GM21360 (cell line): ENCODE measurements around the gene PPP1R14C.

Experiments
- ATAC-seq: cut with Tn5 transposase; IDR thresholded peaks from one replicate; pipeline ENCODE4 v1.9.1; 2021; ENCODE audit warnings: mild to moderate bottlenecking, moderate library complexity; ENCODE audit not compliant: unreplicated experiment

The PPP1R14C gene

DNA sequence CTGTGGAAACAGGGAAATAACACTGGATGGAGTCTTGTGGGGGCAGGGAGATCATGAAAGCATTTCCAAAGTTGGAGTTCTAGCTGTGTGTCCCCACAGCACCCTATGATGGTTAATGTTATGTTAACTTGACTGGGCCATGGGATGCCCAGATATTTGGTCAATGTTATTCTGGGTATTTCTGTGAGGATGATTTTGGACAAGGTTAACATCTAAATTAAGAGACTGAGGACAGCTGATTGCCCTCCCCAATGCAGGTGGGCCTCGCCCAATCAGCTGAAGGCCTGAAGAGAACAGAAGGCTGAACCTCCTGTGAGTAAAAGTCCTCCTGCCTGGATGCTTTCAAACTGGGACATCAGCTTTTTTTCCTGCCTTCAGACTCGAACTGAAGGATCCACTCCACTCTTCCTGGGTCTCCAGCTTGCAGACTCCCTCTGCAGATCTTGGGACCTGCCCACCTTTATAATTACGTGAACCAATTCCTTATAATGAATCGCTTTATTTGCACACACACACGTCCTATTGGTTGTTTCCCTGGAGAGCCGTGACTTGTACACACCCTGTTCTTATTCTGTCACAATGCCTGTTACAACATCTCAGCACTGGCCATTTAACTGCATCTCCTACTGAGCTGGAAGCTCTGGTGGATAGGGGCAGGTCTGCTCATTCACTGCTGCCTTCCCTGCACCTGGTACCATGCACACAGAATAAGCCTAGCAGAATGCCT is 126.4 kb downstream of the PPP1R14C start:
- no peak for ATAC-seq

DNA sequence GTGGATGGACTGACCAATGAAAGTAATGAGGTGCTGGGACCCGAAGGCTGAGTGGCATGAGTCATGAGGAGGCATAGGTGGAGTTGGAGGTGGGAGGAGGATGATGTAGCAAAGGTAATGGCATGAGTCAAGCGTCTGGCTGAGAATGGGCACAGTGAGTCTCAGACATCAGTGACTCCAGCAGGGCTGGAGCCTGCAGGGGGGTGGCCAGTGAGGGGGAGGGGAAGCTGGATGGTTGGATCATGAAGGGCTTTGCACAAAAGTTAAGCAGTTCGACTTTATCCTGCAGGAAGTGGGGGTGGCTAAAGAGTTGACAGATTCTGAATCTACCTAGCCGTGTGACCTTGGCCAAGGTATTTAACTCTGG is 127.0 kb downstream of the PPP1R14C start:
- ATAC-seq: no peak

DNA sequence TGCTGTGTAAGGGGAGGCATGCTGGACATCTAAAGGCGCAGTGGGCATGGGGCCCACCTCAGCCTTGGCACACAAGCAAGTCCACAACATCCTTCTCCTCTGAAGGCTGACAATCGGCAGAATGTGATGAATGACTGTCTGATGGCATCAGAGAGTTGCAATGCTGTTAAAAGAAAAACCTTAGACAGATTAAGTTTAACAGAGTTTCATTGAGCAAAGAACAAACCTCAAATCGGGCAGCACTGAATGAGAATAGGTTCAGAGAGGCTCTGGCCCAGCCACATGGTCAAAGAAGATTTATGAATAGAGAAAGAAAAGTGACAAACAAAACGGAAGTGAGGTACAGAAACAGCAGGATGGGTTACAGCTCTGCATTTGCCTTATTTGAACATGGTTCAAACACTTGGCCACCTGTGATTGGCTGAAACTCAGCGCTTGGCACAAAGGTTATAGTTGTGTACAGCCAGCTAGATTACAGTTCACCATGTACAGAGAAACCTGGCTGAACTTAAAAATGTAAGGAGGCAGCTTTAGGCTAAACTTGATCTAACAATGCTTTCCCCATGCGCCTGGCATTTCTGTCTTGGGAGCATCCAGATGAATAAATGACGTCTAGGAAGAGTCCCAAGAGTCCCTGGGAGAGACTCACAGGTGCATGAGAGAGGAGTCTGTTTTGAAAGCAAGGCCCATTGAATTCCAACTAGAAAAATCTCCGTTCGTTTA is 127.6 kb downstream of the PPP1R14C start:
- no peak for ATAC-seq

DNA sequence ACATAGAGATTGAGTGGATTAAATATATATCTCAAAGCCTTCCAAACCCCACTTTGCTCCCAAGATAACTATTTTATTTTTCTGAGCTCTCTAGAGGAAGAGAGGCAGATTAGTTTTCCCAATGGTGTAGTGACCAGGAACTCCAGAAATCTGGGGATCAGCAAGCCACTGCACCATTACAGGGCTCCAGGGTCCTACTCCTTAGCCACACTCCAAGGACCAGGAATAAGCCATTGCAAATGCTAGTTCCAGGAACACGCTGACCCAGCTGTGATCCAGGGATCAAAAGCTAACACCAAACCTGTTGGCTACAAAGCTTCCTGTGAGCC is 128.3 kb downstream of the PPP1R14C start:
- ATAC-seq: no peak

DNA sequence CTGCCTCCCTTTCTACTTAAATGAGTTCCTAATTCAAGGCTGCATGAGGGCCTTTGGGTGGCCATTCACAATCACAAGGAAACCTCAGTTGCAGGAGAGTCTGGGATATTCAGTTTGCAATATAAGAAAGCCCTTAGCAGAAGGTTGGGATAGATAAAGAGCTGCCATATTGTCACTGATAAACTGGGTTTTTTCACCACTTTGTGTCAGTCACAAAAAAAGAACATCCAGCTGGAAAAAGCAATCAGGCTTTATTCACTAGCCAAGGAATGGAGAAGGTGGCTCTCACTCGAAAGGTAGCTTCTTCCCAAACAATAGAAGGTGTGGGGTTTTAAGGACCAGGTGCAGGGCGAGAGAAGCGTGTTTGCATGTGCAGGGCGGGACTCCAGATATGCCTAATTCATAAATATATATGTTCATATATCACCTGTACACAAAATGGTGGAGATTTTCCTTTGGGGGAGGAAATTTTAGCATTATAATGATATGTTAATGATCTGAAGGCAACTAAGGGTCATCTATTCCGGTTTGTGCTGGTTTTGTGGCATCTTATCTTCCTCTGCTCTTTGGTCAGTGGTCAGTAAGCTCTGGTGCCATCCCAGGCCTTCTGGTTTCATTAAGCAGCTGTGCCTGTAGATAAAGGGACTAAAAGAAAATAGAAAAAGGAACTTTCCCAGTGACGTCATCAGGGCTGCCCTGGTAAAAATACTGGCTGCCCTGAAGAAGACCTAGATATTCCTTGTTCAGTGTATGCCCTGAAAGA is 128.8 kb downstream of the PPP1R14C start:
- no peak for ATAC-seq

DNA sequence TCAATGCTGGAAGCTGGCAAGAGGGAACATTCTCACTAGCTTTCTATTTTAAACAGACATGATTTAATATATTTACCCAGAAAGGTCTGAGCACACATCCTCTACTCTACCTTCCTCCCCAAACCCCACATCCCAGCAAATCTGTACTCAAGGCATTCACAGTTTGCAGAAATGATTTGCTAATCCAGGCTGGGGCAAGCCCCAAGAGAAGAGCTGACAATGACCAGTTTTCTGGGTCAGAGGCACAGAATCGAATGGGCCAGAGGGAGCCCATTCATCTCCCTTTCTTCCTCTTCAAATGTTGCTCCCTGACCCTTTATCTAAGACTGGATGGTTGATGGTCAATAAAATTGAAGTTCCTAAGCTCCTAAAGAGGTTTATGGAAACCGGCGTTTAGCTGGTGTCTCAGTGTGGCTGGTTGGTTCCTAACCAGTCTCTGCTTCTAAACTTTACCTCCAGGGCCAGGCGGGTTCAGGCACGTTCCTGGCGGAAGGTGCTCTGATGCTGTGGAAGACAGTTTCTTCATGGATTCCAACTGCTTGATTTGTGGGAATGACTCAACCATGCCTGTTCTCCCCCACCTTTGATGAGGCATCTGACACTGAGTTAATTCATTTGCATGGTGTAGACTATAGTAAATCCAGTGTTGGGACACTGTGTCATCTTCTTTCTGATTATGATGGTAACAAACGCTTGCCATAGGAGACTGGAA is 129.6 kb downstream of the PPP1R14C start:
- ATAC-seq: no peak

DNA sequence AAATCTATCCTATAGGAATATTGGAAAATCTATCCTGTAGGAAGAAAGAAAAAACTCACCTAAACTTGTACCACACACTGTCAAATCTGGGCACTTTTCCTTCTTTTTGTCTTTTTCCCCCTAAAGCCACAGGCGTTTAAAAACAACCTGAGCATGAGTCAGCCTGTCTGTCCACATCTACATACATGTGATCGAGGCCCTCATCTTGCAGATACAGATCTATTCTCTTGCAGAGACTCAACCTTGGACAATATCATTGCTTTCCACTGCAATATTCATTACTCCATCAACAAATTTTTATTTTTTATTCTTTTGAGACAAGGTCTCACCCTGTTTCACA is 130.1 kb downstream of the PPP1R14C start:
- ATAC-seq: no peak

DNA sequence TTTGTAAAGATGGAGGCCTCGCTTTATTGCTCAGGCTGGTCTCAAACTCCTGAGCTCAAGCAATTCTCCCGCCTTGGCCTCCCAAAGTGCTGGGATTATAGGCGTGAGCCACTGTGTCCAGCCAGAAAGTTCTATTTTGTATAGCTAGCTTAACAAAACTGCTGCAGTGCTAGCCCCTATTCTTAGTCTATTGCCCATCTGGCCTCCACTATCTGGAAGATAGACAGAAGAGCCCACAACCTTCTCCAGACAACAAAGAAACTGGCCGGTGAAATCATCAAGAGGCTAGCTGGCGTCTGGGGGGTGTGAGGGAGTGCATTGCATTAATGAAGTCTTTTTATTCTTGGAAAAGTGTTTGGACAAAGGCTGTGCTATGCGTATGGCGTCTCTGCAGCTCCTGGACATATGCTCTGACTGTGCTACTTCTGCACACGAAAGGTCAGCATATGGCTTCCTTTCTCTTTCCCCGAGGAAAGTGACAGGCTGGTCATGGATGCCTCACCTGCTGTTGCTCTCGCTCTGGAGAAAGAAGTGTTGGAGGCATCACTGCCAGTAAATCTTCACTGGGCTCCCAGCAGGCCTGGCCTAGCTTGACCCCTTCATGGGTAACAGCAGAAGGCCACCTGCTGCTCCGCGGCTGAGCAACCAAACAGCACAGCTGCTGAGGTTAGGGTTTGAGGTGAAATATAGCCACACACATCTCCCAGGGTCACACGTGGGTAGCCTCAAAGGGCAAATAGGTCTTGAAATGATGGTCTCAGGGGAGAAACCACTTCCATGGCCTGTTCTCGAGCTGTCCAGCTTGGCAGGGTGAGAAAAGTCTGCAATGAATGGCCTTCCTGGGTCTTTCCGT is 130.8 kb downstream of the PPP1R14C start:
- ATAC-seq: no peak

DNA sequence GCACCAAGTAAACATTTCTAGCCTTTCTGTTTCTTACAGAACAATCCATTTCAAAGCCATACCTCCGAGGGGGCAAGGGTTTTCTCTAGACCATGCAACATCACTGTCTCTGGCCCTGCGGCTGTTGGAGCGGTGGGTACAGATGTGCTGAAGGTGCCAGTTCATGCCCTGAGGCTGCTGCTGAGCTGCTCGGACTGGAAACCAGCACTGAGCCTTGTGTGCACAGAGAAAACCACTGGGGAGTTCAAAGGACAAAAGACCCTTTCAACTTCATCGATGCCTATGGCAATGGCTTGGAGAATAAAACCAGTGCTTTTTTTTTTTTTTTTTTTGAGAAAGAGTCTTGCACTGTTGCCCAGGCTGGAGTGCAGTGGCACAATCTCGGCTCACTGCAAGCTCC is 132.6 kb downstream of the PPP1R14C start:
- no peak for ATAC-seq

DNA sequence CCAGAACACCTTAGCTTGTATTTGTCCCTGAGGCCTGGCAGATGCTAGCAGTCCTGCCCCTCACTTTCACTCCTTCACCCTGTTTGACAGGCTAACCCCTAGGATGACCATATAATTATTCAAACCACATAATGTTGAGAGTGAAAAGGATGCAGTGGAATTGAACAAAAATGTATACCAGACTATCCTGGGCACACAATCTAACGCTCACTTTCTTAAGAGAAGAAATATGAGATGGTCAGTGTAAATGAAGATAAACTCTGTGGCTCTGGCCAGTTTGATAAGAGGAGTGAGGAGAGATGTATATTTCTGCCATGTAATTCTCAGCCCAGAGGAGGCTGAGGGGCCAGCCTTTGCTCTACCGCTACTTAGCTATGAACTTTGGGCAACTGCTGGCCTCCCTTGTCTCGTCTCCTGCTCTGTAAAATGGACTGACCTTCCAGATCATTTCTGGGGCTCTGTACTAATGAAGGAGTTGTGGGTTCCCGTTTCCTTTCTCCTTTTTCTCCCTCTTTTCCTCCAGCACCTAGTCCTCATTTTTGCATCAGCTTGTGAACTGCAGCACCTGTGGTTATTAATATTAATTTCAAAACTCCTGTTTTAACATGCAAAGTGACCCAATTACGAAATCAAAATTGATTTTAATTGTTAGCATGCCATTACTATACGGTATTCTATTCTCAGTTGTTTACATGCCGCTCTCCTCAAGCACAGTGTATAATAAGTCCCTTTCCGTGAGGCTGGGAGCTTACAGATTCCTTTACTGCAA is 133.5 kb downstream of the PPP1R14C start:
- no peak for ATAC-seq

DNA sequence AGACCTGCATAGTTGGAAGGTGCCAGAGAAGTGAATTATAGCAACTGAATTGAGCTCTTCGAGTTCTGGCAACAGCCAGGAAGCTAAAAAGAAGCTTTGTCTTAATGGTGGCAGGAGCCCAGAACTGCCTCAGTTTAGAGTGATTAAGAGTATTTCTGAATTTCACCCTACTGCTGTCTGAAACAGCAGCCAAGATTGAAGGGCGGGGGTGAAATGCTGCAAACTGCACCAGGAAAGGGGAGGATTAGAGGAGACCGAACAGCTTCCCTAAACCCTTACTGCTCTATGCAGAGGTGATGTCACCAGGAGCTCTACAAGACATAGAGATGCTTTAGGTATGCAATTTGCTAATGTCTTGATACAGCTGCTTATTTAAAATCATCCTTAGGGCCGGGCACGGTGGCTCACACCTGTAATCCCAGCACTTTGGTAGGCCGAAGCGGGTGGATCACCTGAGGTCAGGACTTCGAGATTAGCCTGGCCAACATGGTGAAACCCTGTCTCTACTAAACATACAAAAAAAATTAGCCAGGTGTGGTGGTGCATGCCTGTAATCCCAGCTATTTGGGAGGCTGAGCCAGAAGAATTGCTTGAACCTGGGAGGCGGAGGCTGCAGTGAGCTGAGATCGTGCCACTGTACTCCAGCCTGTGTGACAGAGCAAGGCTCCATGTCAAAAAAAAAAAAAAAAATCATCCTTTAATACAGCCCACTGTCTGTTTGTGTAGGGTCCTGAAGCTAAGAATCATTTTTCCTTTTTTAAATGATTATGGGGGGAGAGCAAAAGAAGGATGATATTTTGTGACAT is 134.3 kb downstream of the PPP1R14C start:
- ATAC-seq: no peak

DNA sequence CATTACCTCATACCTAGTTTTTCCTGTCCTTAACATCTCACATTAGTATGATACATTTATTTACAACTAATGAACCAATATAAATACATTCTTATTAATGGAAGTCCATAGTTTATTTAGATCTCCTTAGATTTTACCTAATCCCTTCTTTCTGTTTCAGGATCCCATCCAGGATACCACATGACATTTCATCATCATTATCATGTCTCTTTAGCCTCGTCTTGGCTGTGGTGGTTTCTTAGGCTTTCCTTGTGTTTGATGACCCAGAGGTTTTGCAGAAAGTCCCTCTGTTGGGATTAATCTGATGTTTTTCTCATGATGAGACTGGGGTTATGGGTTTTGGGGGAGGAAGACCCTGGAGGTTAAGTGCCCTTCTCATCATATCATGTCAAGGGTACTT is 136.7 kb downstream of the PPP1R14C start:
- ATAC-seq: no peak

DNA sequence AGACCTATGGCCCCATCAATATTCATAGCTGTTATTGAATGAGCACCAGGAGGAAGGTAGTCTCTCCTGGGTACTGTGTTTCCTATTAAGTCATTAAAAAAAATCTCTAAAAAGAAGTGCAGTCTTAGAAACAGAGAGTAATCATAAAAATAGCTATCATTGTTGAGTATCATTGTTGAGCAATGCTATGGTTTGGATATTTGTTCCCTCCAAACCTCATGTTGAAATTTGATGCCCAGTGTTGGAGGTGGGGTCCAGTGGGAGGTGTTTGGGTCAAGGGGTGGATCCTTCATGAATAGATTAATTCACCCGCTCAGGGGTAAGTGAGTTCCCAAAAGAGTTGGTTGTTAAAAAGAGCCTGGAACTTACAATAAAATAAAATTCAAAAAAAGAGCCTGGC is 137.9 kb downstream of the PPP1R14C start:
- ATAC-seq: no peak

DNA sequence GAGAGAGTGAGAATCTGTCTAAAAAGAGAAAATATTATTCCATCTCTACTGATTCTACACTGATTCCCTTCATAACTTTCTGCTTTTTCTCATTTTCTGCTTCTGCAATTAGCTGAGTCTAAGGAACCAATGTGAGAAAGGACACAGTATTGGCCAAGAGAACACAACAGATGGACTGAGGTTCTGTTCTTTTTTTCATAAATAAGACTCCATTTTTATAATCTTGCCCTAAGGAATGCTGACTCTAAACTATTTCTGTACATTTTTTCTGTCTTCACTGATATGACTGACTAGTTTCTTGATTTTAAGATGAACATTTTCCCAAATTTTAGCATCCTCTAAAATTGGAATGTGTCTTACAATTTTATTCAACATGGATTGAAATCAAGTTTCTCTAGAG is 138.9 kb downstream of the PPP1R14C start:
- ATAC-seq: no peak

DNA sequence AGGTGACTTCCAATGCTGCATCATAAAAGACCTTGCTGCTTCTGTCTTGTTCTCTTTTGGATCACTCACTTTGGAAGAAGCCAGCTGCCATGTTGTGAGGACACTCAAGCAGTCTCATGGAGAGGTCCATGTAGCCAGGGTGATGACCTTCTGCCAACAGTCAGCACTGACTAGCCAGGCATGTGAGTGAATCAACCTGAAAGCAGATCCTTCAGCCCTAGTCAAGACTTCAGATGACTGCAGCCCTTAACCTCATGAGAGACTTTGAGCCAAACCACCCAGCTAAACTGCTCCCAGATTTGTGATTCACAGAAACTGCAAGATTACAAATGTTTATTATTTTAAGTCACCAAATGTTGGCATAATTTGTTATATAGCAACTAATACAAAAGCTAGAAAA is 140.0 kb downstream of the PPP1R14C start:
- no peak for ATAC-seq

DNA sequence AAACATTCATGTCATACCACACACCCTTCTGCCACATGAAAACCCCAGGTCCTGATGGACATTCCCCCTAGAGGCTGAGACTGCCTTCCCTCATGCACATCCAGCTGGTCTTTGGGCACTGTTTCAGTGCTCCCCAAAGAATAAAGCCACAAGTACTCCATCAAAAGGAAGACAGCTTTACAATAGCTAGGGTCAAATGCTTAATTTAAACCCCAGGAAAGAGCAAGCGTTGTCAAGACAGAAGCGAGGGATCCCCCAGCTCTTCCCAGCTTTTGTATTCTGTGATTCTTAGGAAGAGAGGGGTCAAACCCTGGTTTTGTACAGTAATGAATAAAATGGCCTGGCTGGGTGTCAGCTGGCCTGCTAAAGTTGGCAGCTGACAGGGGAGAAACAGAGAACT is 143.6 kb downstream of the PPP1R14C start:
- ATAC-seq: no peak

DNA sequence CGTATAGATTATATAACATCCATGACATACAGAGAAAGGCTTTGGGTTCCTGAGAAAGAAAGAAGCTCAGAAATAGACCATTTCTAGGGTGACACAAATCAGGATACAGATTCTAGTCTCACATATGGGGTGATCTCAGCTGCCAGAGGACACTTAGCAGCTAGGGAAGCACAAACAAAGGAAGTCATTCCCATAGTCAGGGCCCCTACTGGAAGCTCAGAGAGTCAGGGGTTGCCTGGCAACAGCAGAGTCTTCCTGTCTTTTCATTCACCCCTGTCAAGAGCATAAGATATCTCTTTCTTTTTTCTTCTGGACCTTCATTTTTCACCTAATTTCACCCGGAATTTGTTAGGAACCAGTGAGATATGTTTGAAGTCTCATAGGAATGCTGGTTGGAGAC is 144.1 kb downstream of the PPP1R14C start:
- no peak for ATAC-seq

DNA sequence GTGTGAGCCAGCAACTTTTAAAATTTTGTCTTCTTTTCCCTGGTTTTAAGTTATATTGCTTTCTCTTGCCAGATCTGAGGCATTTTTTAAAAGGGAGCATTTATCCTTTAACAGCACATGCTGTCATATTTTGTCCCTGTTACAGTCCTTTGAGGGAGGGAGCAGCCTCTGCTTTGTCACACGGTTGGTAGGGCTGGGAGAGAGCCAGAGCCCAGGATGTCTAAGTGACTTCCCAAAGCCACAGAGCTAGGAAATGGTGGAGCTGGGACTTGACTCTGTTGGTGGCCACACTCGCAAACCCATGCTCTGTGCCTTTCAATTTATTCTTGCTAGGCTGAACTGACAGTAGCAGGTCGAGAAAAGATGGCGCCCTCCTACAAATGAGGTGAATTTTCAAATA is 145.6 kb downstream of the PPP1R14C start:
- no peak for ATAC-seq

DNA sequence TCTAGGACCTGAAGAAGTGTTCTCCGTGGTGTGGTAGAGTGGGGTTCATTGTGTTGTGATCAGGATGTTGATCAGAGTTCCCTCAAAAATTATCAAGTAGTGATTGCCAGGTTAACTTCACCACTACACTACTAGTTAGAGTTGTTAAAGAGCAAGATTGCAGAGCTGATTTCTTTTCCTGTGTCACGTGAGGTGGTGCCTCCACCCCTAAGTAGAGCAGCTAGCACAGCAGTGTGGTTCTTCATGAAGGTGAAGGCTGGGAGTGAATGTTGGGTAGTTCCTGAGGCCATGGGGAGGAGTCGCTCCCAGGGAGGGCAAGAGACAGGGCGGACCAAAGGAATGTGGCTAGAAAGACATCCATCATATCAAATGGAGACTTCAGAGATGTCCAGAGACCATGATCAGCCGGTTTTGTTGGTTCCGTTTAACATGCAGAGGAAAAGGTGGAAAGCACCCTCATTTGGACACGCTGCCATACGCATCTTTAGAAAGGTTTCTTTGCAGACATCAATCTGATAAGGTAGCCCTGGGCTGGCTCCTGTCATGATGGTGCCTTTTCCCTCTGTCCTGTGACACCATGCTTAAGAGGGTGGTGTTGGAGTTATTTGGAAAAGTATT is 146.7 kb downstream of the PPP1R14C start:
- ATAC-seq: no peak
